H1 (cell line): ENCODE measurements around the gene DIP2C. TPM values are rescaled to one million over a fixed set of nuclear protein-coding genes. Genes with fewer than 3 reads are reported as not detected.

Experiments
- BACH1 ChIP-seq: IDR thresholded peaks from 2 replicates; pipeline ENCODE4 v1.6.1; 2012; ENCODE audit warnings: low read length, improper control_type of control experiment
- CTBP2 ChIP-seq: IDR thresholded peaks from 2 replicates; pipeline ENCODE4 v1.7.0; 2011; ENCODE audit warnings: borderline replicate concordance, mild to moderate bottlenecking, moderate library complexity, mixed read lengths, low read length; ENCODE audit not compliant: insufficient read depth, insufficient read length
- EP300 ChIP-seq, 2 experiments: IDR thresholded peaks; 1 replicate in 1 of 2; 2 replicates in 1 of 2; pipeline ENCODE4 v1.6.1; 2011 to 2012; ENCODE audit warnings: low read depth in 2 of 2, low read length in 2 of 2, mild to moderate bottlenecking in 2 of 2, borderline replicate concordance in 1 of 2, inconsistent platforms in 1 of 2, moderate library complexity in 1 of 2
- JUN ChIP-seq: IDR thresholded peaks from 2 replicates; pipeline ENCODE4 v1.6.1; 2011; ENCODE audit warnings: low read depth, mild to moderate bottlenecking, improper control_type of control experiment, low read length
- KDM4A ChIP-seq: IDR thresholded peaks from one replicate; pipeline ENCODE4 v1.7.1; 2012; ENCODE audit warnings: low read depth, mild to moderate bottlenecking, moderate library complexity, low read length, inconsistent platforms; ENCODE audit not compliant: severe bottlenecking
- SAP30 ChIP-seq: fragments of 300-600 bp; sonication (generic); IDR thresholded peaks from 2 replicates; pipeline ENCODE4 v1.7.1; 2012; ENCODE audit warnings: low read length, moderate library complexity, mild to moderate bottlenecking, inconsistent platforms; ENCODE audit not compliant: insufficient read depth, insufficient replicate concordance
- SP1 ChIP-seq: IDR thresholded peaks from 2 replicates; pipeline ENCODE4 v1.6.1; 2011; ENCODE audit warnings: low read depth, low read length
- polyA plus RNA-seq, 7 experiments: library from polyadenylated mRNA; depleted of rRNA in 3 of 7; stranded (reverse) in 5 of 7; unstranded in 2 of 7; fragments of >200 nt in 5 of 7; fragments of 200-250 nt in 2 of 7; gene quantifications; 1 replicate in 5 of 7; 2 replicates in 1 of 7; 4 replicates in 1 of 7; pipeline versions ENCODE4 v1.2.1 to v1.2.3, GENCODE V29; 2011 to 2013; ENCODE audit warnings: missing spikeins in 2 of 7, mixed read lengths in 2 of 7
- total RNA-seq: library from RNA; stranded (reverse); fragmentation: NEBNext Ultra II Directional; extraction: Animal tissue kit (Norgen Biotek cat#: 25700); gene quantifications from 2 replicates; pipeline ENCODE4 v1.2.1, GENCODE V29; 2021
- TF ChIP-seq, protein P1 (sequence below): fragments of 300-600 bp; sonication (generic); IDR thresholded peaks from 2 replicates; pipeline ENCODE4 v1.7.1; 2012; ENCODE audit warnings: low read length, moderate library complexity, mild to moderate bottlenecking, inconsistent platforms; ENCODE audit not compliant: insufficient replicate concordance
- TF ChIP-seq, protein P2 (sequence below): IDR thresholded peaks from 2 replicates; pipeline ENCODE4 v1.6.1; 2012; ENCODE audit warnings: inconsistent platforms

DIP2C gene
- total and polyA plus RNA-seq, 2 of the 8 experiments (the other 6 are each of a cell fraction or from before 2014, with no cell fraction given) = 3.8 to 9.3 TPM

DNA sequence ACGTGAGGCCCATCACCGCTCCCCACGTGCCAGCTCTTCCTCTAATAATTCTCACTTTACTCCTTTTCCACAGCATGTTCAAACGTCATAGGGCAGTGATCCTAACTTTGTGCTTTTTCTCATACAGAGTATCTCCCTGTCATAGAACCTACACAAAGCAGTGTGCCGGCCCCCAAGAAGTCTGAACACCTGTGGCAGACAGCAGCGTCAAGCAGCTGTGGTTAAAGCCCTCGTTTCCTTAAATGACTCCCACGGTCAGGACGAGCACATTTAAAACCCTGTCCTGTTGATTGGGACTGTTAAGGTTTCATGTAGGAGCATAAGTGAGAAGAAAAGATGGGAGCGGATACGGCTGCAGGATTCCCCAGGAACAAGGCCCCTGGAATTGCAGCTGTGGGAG, 267.2 kb downstream of the DIP2C start (continued):
- TF ChIP-seq, protein P1, sequence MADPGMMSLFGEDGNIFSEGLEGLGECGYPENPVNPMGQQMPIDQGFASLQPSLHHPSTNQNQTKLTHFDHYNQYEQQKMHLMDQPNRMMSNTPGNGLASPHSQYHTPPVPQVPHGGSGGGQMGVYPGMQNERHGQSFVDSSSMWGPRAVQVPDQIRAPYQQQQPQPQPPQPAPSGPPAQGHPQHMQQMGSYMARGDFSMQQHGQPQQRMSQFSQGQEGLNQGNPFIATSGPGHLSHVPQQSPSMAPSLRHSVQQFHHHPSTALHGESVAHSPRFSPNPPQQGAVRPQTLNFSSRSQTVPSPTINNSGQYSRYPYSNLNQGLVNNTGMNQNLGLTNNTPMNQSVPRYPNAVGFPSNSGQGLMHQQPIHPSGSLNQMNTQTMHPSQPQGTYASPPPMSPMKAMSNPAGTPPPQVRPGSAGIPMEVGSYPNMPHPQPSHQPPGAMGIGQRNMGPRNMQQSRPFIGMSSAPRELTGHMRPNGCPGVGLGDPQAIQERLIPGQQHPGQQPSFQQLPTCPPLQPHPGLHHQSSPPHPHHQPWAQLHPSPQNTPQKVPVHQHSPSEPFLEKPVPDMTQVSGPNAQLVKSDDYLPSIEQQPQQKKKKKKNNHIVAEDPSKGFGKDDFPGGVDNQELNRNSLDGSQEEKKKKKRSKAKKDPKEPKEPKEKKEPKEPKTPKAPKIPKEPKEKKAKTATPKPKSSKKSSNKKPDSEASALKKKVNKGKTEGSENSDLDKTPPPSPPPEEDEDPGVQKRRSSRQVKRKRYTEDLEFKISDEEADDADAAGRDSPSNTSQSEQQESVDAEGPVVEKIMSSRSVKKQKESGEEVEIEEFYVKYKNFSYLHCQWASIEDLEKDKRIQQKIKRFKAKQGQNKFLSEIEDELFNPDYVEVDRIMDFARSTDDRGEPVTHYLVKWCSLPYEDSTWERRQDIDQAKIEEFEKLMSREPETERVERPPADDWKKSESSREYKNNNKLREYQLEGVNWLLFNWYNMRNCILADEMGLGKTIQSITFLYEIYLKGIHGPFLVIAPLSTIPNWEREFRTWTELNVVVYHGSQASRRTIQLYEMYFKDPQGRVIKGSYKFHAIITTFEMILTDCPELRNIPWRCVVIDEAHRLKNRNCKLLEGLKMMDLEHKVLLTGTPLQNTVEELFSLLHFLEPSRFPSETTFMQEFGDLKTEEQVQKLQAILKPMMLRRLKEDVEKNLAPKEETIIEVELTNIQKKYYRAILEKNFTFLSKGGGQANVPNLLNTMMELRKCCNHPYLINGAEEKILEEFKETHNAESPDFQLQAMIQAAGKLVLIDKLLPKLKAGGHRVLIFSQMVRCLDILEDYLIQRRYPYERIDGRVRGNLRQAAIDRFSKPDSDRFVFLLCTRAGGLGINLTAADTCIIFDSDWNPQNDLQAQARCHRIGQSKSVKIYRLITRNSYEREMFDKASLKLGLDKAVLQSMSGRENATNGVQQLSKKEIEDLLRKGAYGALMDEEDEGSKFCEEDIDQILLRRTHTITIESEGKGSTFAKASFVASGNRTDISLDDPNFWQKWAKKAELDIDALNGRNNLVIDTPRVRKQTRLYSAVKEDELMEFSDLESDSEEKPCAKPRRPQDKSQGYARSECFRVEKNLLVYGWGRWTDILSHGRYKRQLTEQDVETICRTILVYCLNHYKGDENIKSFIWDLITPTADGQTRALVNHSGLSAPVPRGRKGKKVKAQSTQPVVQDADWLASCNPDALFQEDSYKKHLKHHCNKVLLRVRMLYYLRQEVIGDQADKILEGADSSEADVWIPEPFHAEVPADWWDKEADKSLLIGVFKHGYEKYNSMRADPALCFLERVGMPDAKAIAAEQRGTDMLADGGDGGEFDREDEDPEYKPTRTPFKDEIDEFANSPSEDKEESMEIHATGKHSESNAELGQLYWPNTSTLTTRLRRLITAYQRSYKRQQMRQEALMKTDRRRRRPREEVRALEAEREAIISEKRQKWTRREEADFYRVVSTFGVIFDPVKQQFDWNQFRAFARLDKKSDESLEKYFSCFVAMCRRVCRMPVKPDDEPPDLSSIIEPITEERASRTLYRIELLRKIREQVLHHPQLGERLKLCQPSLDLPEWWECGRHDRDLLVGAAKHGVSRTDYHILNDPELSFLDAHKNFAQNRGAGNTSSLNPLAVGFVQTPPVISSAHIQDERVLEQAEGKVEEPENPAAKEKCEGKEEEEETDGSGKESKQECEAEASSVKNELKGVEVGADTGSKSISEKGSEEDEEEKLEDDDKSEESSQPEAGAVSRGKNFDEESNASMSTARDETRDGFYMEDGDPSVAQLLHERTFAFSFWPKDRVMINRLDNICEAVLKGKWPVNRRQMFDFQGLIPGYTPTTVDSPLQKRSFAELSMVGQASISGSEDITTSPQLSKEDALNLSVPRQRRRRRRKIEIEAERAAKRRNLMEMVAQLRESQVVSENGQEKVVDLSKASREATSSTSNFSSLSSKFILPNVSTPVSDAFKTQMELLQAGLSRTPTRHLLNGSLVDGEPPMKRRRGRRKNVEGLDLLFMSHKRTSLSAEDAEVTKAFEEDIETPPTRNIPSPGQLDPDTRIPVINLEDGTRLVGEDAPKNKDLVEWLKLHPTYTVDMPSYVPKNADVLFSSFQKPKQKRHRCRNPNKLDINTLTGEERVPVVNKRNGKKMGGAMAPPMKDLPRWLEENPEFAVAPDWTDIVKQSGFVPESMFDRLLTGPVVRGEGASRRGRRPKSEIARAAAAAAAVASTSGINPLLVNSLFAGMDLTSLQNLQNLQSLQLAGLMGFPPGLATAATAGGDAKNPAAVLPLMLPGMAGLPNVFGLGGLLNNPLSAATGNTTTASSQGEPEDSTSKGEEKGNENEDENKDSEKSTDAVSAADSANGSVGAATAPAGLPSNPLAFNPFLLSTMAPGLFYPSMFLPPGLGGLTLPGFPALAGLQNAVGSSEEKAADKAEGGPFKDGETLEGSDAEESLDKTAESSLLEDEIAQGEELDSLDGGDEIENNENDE = no peak
- TF ChIP-seq SAP30 = no peak
- TF ChIP-seq CTBP2 = no peak
- TF ChIP-seq EP300 (IDR thresholded peaks at IDR 0.05; ENCODE audit: borderline replicate concordance in 1 of 2, low read depth in 2 of 2, low read length in 2 of 2) = no peak
- no peak for TF ChIP-seq KDM4A
- no peak for TF ChIP-seq SP1
- no peak for TF ChIP-seq BACH1
- TF ChIP-seq JUN = no peak
- TF ChIP-seq, protein P2, sequence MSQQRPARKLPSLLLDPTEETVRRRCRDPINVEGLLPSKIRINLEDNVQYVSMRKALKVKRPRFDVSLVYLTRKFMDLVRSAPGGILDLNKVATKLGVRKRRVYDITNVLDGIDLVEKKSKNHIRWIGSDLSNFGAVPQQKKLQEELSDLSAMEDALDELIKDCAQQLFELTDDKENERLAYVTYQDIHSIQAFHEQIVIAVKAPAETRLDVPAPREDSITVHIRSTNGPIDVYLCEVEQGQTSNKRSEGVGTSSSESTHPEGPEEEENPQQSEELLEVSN = no peak
